HepG2 (cell line): Measurements from ENCODE around the gene VAMP5. TPM values are rescaled to one million over a fixed set of nuclear protein-coding genes. Genes with fewer than 3 reads are reported as not detected.

Experiments used
- GATAD2A ChIP-seq: IDR thresholded peaks from 2 replicates; pipeline ENCODE4 v1.6.1; 2016
- KLF15 ChIP-seq: sonication (generic); formaldehyde crosslinking; IDR thresholded peaks from 2 replicates; pipeline ENCODE4 v1.8.1; 2023; ENCODE audit warnings: borderline replicate concordance, mild to moderate bottlenecking, inconsistent platforms, missing genetic modification reagents, mixed read lengths
- MIER3 ChIP-seq: IDR thresholded peaks from 2 replicates; pipeline ENCODE4 v1.6.1; 2016; ENCODE audit warnings: missing compliant biosample characterization, borderline replicate concordance
- MLLT10 ChIP-seq: sonication (generic); formaldehyde crosslinking; IDR thresholded peaks from 2 replicates; pipeline ENCODE4 v1.4.0; 2020; ENCODE audit warnings: missing genetic modification reagents
- NAIF1 ChIP-seq: sonication (generic); formaldehyde crosslinking; IDR thresholded peaks from 2 replicates; pipeline ENCODE4 v1.5.0; 2020; ENCODE audit warnings: mild to moderate bottlenecking, missing genetic modification reagents, borderline replicate concordance
- ZMAT3 ChIP-seq: sonication (generic); formaldehyde crosslinking; conservative IDR thresholded peaks from 2 replicates; pipeline ENCODE4 v1.7.0; 2021; ENCODE audit warnings: missing genetic modification reagents
- ZNF205 ChIP-seq: IDR thresholded peaks from 2 replicates; pipeline ENCODE4 v1.6.1; 2018; ENCODE audit warnings: missing biosample characterization, missing genetic modification reagents
- ZNF230 ChIP-seq: sonication (generic); formaldehyde crosslinking; IDR thresholded peaks from 2 replicates; pipeline ENCODE4 v1.4.0; 2020; ENCODE audit warnings: mild to moderate bottlenecking, missing genetic modification reagents
- ZNF235 ChIP-seq: sonication (generic); formaldehyde crosslinking; IDR thresholded peaks from 2 replicates; pipeline ENCODE4 v1.8.1; 2023; ENCODE audit warnings: mild to moderate bottlenecking, missing genetic modification reagents, borderline replicate concordance
- ZNF317 ChIP-seq: sonication (generic); formaldehyde crosslinking; IDR thresholded peaks from 2 replicates; pipeline ENCODE4 v1.5.0; 2020; ENCODE audit warnings: mild to moderate bottlenecking, missing genetic modification reagents
- ZNF549 ChIP-seq: sonication (generic); formaldehyde crosslinking; IDR thresholded peaks from 2 replicates; pipeline ENCODE4 v1.5.0; 2020; ENCODE audit warnings: missing genetic modification reagents
- ZNF562 ChIP-seq: sonication (generic); formaldehyde crosslinking; IDR thresholded peaks from 2 replicates; pipeline ENCODE4 v1.8.0; 2022; ENCODE audit warnings: missing genetic modification reagents, borderline replicate concordance
- ZNF780A ChIP-seq: sonication (generic); formaldehyde crosslinking; IDR thresholded peaks from 2 replicates; pipeline ENCODE4 v1.8.0; 2022; ENCODE audit warnings: mild to moderate bottlenecking, missing genetic modification reagents, moderate library complexity
- polyA plus RNA-seq, 8 experiments: library from polyadenylated mRNA; depleted of rRNA in 3 of 8; stranded (reverse) in 7 of 8; unstranded in 1 of 8; fragments of >200 nt; fragmentation: Illumina TruSeq in 4 of 8; extraction: Trizol in 4 of 8; gene quantifications; 2 replicates each; pipeline versions ENCODE4 v1.2.1 to v1.2.3, GENCODE V29; 2011 to 2016; ENCODE audit warnings: low read depth in 4 of 8, missing spikeins in 1 of 8, mixed read lengths in 1 of 8; ENCODE audit not compliant: insufficient read depth in 1 of 8
- total RNA-seq, 5 experiments: library from RNA; depleted of rRNA; stranded (reverse); fragments of >200 nt; fragmentation: Illumina TruSeq; extraction: Trizol; gene quantifications; 2 replicates each; pipeline ENCODE4 v1.2.3, GENCODE V29; 2016; ENCODE audit warnings: low read depth in 1 of 5
- TF ChIP-seq, protein P1 (sequence below): sonication (generic); formaldehyde crosslinking; IDR thresholded peaks from 2 replicates; pipeline ENCODE4 v1.4.0; 2020; ENCODE audit warnings: mild to moderate bottlenecking, missing genetic modification reagents
- TF ChIP-seq, protein P2 (sequence below): sonication (generic); formaldehyde crosslinking; IDR thresholded peaks from 2 replicates; pipeline ENCODE4 v1.9.0; 2021; ENCODE audit warnings: missing genetic modification reagents, mild to moderate bottlenecking, borderline replicate concordance
- TF ChIP-seq, protein P3 (sequence below): sonication (generic); formaldehyde crosslinking; IDR thresholded peaks from 2 replicates; pipeline ENCODE4 v1.4.0; 2020; ENCODE audit warnings: mild to moderate bottlenecking, missing genetic modification reagents
- TF ChIP-seq, protein P4 (sequence below): sonication (generic); formaldehyde crosslinking; IDR thresholded peaks from 2 replicates; pipeline ENCODE4 v1.4.0; 2020; ENCODE audit warnings: missing genetic modification reagents
- TF ChIP-seq, protein P5 (sequence below): sonication (generic); formaldehyde crosslinking; IDR thresholded peaks from 2 replicates; pipeline ENCODE4 v1.4.0; 2020; ENCODE audit warnings: mild to moderate bottlenecking, missing genetic modification reagents

VAMP5 gene
- total and polyA plus RNA-seq, 2 of the 13 experiments (the other 11 are each of a cell fraction or from before 2014, with no cell fraction given) = 7.2 to 56.7 TPM

DNA sequence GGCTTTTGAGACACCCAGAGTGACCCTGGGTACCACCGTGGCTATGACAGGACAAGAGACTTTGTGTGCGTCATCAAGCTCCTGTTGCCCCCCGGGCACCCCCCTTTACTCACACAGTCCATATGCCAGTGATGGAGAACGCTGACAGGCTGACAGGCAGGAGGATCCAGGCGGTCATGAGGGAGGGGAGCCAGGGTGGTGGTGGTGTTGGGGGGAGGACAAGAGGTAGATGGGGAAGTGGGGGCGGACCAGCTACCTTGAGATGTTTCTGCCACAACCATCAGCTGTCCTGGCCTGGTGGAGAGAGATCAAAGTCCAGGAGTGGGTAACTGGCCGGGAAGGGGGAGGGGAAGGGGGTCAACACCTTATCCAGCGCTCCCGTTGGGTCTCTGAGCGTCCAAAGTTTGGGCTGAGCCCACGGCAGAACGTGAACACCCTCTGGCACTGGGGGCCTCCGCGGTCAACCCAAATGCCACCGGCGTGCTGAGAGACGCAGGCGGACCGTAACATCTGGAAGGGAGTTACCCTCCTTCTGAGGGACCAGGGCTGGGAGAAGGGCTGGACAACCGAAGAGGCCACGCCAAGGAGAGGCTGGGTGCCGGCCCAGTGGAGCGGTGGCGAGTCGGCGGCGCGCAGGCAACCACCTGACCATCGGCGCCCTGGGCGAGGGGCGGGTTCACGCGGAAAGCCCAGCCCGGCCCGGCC lies 17.7 kb downstream of the VAMP5 start (continued):
- TF ChIP-seq, protein P1, sequence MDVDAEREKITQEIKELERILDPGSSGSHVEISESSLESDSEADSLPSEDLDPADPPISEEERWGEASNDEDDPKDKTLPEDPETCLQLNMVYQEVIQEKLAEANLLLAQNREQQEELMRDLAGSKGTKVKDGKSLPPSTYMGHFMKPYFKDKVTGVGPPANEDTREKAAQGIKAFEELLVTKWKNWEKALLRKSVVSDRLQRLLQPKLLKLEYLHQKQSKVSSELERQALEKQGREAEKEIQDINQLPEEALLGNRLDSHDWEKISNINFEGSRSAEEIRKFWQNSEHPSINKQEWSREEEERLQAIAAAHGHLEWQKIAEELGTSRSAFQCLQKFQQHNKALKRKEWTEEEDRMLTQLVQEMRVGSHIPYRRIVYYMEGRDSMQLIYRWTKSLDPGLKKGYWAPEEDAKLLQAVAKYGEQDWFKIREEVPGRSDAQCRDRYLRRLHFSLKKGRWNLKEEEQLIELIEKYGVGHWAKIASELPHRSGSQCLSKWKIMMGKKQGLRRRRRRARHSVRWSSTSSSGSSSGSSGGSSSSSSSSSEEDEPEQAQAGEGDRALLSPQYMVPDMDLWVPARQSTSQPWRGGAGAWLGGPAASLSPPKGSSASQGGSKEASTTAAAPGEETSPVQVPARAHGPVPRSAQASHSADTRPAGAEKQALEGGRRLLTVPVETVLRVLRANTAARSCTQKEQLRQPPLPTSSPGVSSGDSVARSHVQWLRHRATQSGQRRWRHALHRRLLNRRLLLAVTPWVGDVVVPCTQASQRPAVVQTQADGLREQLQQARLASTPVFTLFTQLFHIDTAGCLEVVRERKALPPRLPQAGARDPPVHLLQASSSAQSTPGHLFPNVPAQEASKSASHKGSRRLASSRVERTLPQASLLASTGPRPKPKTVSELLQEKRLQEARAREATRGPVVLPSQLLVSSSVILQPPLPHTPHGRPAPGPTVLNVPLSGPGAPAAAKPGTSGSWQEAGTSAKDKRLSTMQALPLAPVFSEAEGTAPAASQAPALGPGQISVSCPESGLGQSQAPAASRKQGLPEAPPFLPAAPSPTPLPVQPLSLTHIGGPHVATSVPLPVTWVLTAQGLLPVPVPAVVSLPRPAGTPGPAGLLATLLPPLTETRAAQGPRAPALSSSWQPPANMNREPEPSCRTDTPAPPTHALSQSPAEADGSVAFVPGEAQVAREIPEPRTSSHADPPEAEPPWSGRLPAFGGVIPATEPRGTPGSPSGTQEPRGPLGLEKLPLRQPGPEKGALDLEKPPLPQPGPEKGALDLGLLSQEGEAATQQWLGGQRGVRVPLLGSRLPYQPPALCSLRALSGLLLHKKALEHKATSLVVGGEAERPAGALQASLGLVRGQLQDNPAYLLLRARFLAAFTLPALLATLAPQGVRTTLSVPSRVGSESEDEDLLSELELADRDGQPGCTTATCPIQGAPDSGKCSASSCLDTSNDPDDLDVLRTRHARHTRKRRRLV (CRISPR knock-in tag) = peak; percentile 1; the same call in 1 of the 2 replicates
- TF ChIP-seq KLF15 (CRISPR knock-in tag) (peak; percentile 14; the same call in 1 of the 2 replicates), NAIF1 (CRISPR knock-in tag) (no peak), ZNF562 (CRISPR knock-in tag) (no peak), ZNF317 (CRISPR knock-in tag) (0 out of 2 replicates have a peak, but pooled peaks have one; percentile 22), ZNF205 (CRISPR knock-in tag) (no peak), MLLT10 (no peak), GATAD2A (CRISPR knock-in tag) (peak; percentile 54), ZMAT3 (CRISPR knock-in tag) (no peak; the same call in 1 of the 2 replicates), ZNF549 (CRISPR knock-in tag) (no peak), ZNF235 (CRISPR knock-in tag) (peak; percentile 18; the same call in 1 of the 2 replicates), ZNF780A (no peak), ZNF230 (0 out of 2 replicates have a peak, but pooled peaks have one; percentile 15), MIER3 (CRISPR knock-in tag) (peak; percentile 69; the same call in 1 of the 2 replicates)
- TF ChIP-seq, protein P2, sequence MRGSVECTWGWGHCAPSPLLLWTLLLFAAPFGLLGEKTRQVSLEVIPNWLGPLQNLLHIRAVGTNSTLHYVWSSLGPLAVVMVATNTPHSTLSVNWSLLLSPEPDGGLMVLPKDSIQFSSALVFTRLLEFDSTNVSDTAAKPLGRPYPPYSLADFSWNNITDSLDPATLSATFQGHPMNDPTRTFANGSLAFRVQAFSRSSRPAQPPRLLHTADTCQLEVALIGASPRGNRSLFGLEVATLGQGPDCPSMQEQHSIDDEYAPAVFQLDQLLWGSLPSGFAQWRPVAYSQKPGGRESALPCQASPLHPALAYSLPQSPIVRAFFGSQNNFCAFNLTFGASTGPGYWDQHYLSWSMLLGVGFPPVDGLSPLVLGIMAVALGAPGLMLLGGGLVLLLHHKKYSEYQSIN (CRISPR knock-in tag) = no peak
- TF ChIP-seq, protein P3, sequence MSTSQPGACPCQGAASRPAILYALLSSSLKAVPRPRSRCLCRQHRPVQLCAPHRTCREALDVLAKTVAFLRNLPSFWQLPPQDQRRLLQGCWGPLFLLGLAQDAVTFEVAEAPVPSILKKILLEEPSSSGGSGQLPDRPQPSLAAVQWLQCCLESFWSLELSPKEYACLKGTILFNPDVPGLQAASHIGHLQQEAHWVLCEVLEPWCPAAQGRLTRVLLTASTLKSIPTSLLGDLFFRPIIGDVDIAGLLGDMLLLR (CRISPR knock-in tag) = no peak
- TF ChIP-seq, protein P4, sequence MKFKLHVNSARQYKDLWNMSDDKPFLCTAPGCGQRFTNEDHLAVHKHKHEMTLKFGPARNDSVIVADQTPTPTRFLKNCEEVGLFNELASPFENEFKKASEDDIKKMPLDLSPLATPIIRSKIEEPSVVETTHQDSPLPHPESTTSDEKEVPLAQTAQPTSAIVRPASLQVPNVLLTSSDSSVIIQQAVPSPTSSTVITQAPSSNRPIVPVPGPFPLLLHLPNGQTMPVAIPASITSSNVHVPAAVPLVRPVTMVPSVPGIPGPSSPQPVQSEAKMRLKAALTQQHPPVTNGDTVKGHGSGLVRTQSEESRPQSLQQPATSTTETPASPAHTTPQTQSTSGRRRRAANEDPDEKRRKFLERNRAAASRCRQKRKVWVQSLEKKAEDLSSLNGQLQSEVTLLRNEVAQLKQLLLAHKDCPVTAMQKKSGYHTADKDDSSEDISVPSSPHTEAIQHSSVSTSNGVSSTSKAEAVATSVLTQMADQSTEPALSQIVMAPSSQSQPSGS (CRISPR knock-in tag) = no peak; the same call in 1 of the 2 replicates
- TF ChIP-seq, protein P5, sequence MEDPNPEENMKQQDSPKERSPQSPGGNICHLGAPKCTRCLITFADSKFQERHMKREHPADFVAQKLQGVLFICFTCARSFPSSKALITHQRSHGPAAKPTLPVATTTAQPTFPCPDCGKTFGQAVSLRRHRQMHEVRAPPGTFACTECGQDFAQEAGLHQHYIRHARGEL (CRISPR knock-in tag) = no peak
